ENCODE results near the gene CREB3.

The CREB3 gene

GRCh38 chr9:35731415-35732184 lies 866 bp upstream of the CREB3 start:
- peaks cover 5% of the 10 kb centered on the region for H3K36me3 ChIP-seq (ENCODE audit: control insufficient read depth, insufficient read depth, low read length)
- no peaks in the 10 kb centered on the region for H3K9me3 ChIP-seq (ENCODE audit: control insufficient read depth, low read length)
- peaks cover 54% of the 10 kb centered on the region for H3K4me1 ChIP-seq (ENCODE audit: control insufficient read depth, insufficient read depth, low read length)
- peak overlapping the region; percentile 77 for H3K9ac ChIP-seq (ENCODE audit: low read length)
- H3K27me3 ChIP-seq (ENCODE audit: control insufficient read depth, insufficient read depth, low read length): no peaks in the 10 kb centered on the region
- H3K4me3 ChIP-seq (ENCODE audit: low read length): peak overlapping the region; percentile 52

- peak overlapping the region; percentile 77 for H3K9ac ChIP-seq (ENCODE audit: low read length)
- H3K9me3 ChIP-seq (ENCODE audit: control insufficient read depth, low read length): no peaks in the 10 kb centered on the region
- peak overlapping the region; percentile 91 for H3K4me3 ChIP-seq (ENCODE audit: low read length)
- H3K27me3 ChIP-seq (ENCODE audit: control insufficient read depth, insufficient read depth, low read length): no peaks in the 10 kb centered on the region
- peaks cover 42% of the 10 kb centered on the region for H3K4me1 ChIP-seq (ENCODE audit: control insufficient read depth, insufficient read depth, low read length)
- peaks cover 17% of the 10 kb centered on the region for H3K36me3 ChIP-seq (ENCODE audit: control insufficient read depth, insufficient read depth, low read length)
These were observed 505 bp downstream of the CREB3 start for GRCh38 chr9:35732800-35733541.

- H3K36me3 ChIP-seq (ENCODE audit: control insufficient read depth, insufficient read depth, low read length): peaks cover 25% of the 10 kb centered on the region
- no peak overlapping the region for H3K9ac ChIP-seq (ENCODE audit: low read length)
- no peaks in the 10 kb centered on the region for H3K9me3 ChIP-seq (ENCODE audit: control insufficient read depth, low read length)
- H3K4me1 ChIP-seq (ENCODE audit: control insufficient read depth, insufficient read depth, low read length): peaks cover 34% of the 10 kb centered on the region
- H3K4me3 ChIP-seq (ENCODE audit: low read length): no peak overlapping the region
- H3K27me3 ChIP-seq (ENCODE audit: control insufficient read depth, insufficient read depth, low read length): no peaks in the 10 kb centered on the region
These were observed 1.6 kb downstream of the CREB3 start for GRCh38 chr9:35734096-35734495.

DNA sequence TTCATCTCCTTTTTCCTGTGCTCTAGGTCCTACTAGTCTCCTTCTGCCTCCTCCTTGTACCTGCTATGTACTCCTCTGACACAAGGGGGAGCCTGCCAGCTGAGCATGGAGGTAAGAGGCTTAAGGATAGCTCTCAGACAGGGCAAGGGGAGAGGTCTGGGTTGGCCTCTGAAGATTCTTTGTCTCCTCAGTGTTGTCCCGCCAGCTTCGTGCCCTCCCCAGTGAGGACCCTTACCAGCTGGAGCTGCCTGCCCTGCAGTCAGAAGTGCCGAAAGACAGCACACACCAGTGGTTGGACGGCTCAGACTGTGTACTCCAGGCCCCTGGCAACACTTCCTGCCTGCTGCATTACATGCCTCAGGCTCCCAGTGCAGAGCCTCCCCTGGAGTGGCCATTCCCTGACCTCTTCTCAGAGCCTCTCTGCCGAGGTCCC lies 3.8 kb downstream of the CREB3 start:
- Histone ChIP-seq H3K4me3 (ENCODE audit: low read length) (no peak overlapping the region), H3K4me1 (ENCODE audit: control insufficient read depth, insufficient read depth, low read length) (peaks cover 14% of the 10 kb centered on the region), H3K9ac (ENCODE audit: low read length) (no peak overlapping the region), H3K27me3 (ENCODE audit: control insufficient read depth, insufficient read depth, low read length) (no peaks in the 10 kb centered on the region), H3K36me3 (ENCODE audit: control insufficient read depth, insufficient read depth, low read length) (peaks cover 29% of the 10 kb centered on the region), H3K9me3 (ENCODE audit: control insufficient read depth, low read length) (no peaks in the 10 kb centered on the region)

DNA sequence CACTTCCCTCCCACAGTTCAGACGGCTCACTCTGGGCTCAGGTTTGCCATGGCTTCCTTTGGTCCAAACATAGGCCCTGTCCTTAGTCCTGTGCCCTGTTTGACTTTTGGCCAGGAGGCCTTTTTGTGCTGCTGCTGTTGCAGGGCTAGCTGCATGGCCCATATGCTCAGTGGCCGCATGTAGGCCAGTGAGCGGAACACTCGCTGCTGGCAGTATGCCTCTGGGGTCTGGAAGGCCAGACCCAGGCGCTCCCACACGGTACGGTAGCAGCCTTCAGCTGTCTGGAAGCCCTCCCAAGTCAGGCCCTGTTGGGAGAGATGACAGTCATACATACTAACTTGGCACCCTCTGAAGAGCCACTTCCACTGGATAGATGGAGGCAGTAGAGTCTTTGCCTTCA lies 4.7 kb downstream of the CREB3 start:
- Histone ChIP-seq H3K9me3 (ENCODE audit: control insufficient read depth, low read length) (no peaks in the 10 kb centered on the region), H3K27me3 (ENCODE audit: control insufficient read depth, insufficient read depth, low read length) (no peaks in the 10 kb centered on the region), H3K4me1 (ENCODE audit: control insufficient read depth, insufficient read depth, low read length) (peaks cover 14% of the 10 kb centered on the region), H3K9ac (ENCODE audit: low read length) (no peak overlapping the region), H3K36me3 (ENCODE audit: control insufficient read depth, insufficient read depth, low read length) (peaks cover 33% of the 10 kb centered on the region), H3K4me3 (ENCODE audit: low read length) (no peak overlapping the region)

GRCh38 chr9:35738186-35738585 lies 5.7 kb downstream of the CREB3 start:
- no peaks in the 10 kb centered on the region for H3K27me3 ChIP-seq (ENCODE audit: control insufficient read depth, insufficient read depth, low read length)
- no peak overlapping the region for H3K9ac ChIP-seq (ENCODE audit: low read length)
- H3K9me3 ChIP-seq (ENCODE audit: control insufficient read depth, low read length): no peaks in the 10 kb centered on the region
- peaks cover 10% of the 10 kb centered on the region for H3K4me1 ChIP-seq (ENCODE audit: control insufficient read depth, insufficient read depth, low read length)
- H3K36me3 ChIP-seq (ENCODE audit: control insufficient read depth, insufficient read depth, low read length): peaks cover 38% of the 10 kb centered on the region
- no peak overlapping the region for H3K4me3 ChIP-seq (ENCODE audit: low read length)

GRCh38 chr9:35738924-35739323 lies 6.5 kb downstream of the CREB3 start:
- H3K36me3 ChIP-seq (ENCODE audit: control insufficient read depth, insufficient read depth, low read length): peaks cover 38% of the 10 kb centered on the region
- peaks cover 3% of the 10 kb centered on the region for H3K4me1 ChIP-seq (ENCODE audit: control insufficient read depth, insufficient read depth, low read length)
- no peaks in the 10 kb centered on the region for H3K9me3 ChIP-seq (ENCODE audit: control insufficient read depth, low read length)
- no peak overlapping the region for H3K9ac ChIP-seq (ENCODE audit: low read length)
- no peaks in the 10 kb centered on the region for H3K27me3 ChIP-seq (ENCODE audit: control insufficient read depth, insufficient read depth, low read length)
- H3K4me3 ChIP-seq (ENCODE audit: low read length): no peak overlapping the region

- no peak overlapping the region for H3K4me3 ChIP-seq (ENCODE audit: low read length)
- peaks cover under 1% of the 10 kb centered on the region for H3K4me1 ChIP-seq (ENCODE audit: control insufficient read depth, insufficient read depth, low read length)
- peaks cover 46% of the 10 kb centered on the region for H3K36me3 ChIP-seq (ENCODE audit: control insufficient read depth, insufficient read depth, low read length)
These were observed 7.8 kb downstream of the CREB3 start for GRCh38 chr9:35740243-35740642.

DNA sequence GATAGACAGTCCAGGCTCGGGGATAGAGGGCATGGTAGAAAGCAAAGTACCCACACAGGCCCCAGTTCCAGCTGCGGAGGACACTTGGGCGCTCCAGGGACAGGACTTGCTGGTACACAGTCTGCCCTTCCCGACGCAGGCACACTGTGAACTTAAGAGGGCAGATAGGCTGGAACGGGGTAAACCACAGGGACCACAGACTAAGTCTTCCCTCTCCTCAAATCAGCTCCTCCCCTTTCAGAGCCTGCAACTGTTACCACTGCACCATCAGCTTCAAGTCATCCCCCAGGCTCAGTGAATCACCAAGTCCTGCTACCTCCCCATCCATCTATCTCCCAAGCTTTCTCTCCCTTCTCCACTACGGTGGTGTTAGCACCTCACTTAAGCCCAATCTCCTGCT lies 9.3 kb downstream of the CREB3 start:
- Histone ChIP-seq H3K9ac (ENCODE audit: low read length) (no peak overlapping the region), H3K36me3 (ENCODE audit: control insufficient read depth, insufficient read depth, low read length) (peaks cover 42% of the 10 kb centered on the region), H3K4me1 (ENCODE audit: control insufficient read depth, insufficient read depth, low read length) (peaks cover 9% of the 10 kb centered on the region), H3K4me3 (ENCODE audit: low read length) (no peak overlapping the region), H3K27me3 (ENCODE audit: control insufficient read depth, insufficient read depth, low read length) (no peaks in the 10 kb centered on the region), H3K9me3 (ENCODE audit: control insufficient read depth, low read length) (no peaks in the 10 kb centered on the region)

More at GRCh38 chr9:35740243-35740642, 7.8 kb downstream of the CREB3 start:
- Histone ChIP-seq H3K9ac (ENCODE audit: low read length) (no peak overlapping the region), H3K27me3 (ENCODE audit: control insufficient read depth, insufficient read depth, low read length) (no peaks in the 10 kb centered on the region), H3K9me3 (ENCODE audit: control insufficient read depth, low read length) (no peaks in the 10 kb centered on the region)

DNA sequence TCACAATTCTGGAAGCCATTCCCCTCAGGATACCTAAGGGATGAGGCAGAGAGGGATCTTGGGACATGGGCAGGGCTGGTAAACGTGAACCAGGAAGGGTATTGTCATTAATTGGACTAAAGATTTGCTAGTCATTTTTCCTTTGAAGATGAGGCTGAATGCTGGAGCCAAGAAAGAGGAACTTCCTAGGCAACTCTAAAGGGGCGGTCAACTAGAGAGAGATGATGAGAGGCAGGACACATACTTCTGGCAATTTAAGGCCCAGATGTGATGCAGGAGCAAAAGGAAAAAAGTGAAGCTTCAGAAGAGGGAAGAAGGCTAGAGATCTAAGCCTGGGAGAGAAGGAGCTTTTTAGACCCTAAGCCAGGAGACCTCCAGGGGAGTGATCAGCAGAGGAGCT lies 11.0 kb downstream of the CREB3 start:
- Histone ChIP-seq H3K9ac (ENCODE audit: low read length) (no peak overlapping the region), H3K4me3 (ENCODE audit: low read length) (no peak overlapping the region), H3K27me3 (ENCODE audit: control insufficient read depth, insufficient read depth, low read length) (no peaks in the 10 kb centered on the region), H3K36me3 (ENCODE audit: control insufficient read depth, insufficient read depth, low read length) (peaks cover 25% of the 10 kb centered on the region), H3K4me1 (ENCODE audit: control insufficient read depth, insufficient read depth, low read length) (peaks cover 19% of the 10 kb centered on the region), H3K9me3 (ENCODE audit: control insufficient read depth, low read length) (no peaks in the 10 kb centered on the region)

- H3K4me1 ChIP-seq (ENCODE audit: control insufficient read depth, insufficient read depth, low read length): peaks cover 19% of the 10 kb centered on the region
- no peak overlapping the region for H3K9ac ChIP-seq (ENCODE audit: low read length)
- no peaks in the 10 kb centered on the region for H3K27me3 ChIP-seq (ENCODE audit: control insufficient read depth, insufficient read depth, low read length)
- peaks cover 22% of the 10 kb centered on the region for H3K36me3 ChIP-seq (ENCODE audit: control insufficient read depth, insufficient read depth, low read length)
- no peaks in the 10 kb centered on the region for H3K9me3 ChIP-seq (ENCODE audit: control insufficient read depth, low read length)
- H3K4me3 ChIP-seq (ENCODE audit: low read length): no peak overlapping the region
These were observed 11.5 kb downstream of the CREB3 start for GRCh38 chr9:35743880-35744518.

DNA sequence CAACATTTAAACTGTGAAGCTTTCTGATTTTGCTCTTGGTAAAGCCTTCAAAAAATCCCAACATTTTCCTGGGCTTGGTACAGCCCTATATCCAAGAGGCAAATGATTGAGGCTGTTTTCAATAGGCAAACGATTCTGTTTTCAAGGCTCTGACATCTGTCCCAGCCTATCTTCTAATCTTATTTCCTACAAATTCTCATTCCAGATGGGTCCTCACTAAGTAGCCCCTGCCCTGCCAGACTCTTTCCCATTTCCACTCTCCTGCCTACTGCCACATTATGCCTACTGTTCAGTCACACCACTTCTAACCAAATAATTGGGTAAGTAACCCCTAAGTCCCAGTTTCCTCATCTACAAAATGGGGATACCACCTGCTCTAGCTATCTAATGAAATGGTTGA lies 13.1 kb downstream of the CREB3 start:
- Histone ChIP-seq H3K27me3 (ENCODE audit: control insufficient read depth, insufficient read depth, low read length) (no peaks in the 10 kb centered on the region), H3K4me1 (ENCODE audit: control insufficient read depth, insufficient read depth, low read length) (peaks cover 28% of the 10 kb centered on the region), H3K9me3 (ENCODE audit: control insufficient read depth, low read length) (no peaks in the 10 kb centered on the region), H3K36me3 (ENCODE audit: control insufficient read depth, insufficient read depth, low read length) (peaks cover 24% of the 10 kb centered on the region), H3K4me3 (ENCODE audit: low read length) (no peak overlapping the region), H3K9ac (ENCODE audit: low read length) (peak overlapping the region; percentile 14)

Data from mucosa of stomach (tissue), 1 donor.